CD4-positive, alpha-beta T cell (primary cell): ENCODE measurements around the gene COL25A1. TPM values are rescaled to one million over a fixed set of nuclear protein-coding genes. Genes with fewer than 3 reads are reported as not detected.

Experiments
- ATAC-seq: fragments of 200-7000 bp; cut with Tn5 transposase; one replicate; pipeline ENCODE4 v1.10.0; 2022; ENCODE audit warnings: mild to moderate bottlenecking; ENCODE audit not compliant: poor library complexity
- CTCF ChIA-PET: fragments of 350-600 bp; sonication (Branson Sonifier 250); formaldehyde crosslinking; loops from one replicate; lab custom pipeline; 2021; ENCODE audit warnings: antibody characterized with exemption, inconsistent platforms; lab: Charles Lee
- POLR2A ChIA-PET: fragments of 350-600 bp; sonication (Branson Sonifier 250); formaldehyde crosslinking; loops from one replicate; lab custom pipeline; 2021; ENCODE audit warnings: antibody characterized with exemption, inconsistent platforms; lab: Charles Lee
- DNase-seq, 14 experiments: peaks; one replicate each; pipeline ENCODE4 v3.0.0-alpha.2; 2013 to 2020; ENCODE audit warnings: mixed read lengths in 2 of 14
- H3K27ac ChIP-seq, 2 donors: one replicate each; pipeline versions ENCODE4 v1.5.1 to v1.7.0; 2013; ENCODE audit warnings: low read length in 2 of 2, low read depth in 1 of 2, mild to moderate bottlenecking in 1 of 2
- H3K27me3 ChIP-seq, 2 experiments: 1 replicate in 1 of 2; 2 replicates in 1 of 2; pipeline versions ENCODE4 v1.6.1 to v1.7.0; 2013; ENCODE audit warnings: low read length in 2 of 2, control low read depth in 1 of 2, mild to moderate bottlenecking in 1 of 2, moderate library complexity in 1 of 2; ENCODE audit not compliant: insufficient read depth in 2 of 2, control insufficient read depth in 1 of 2
- H3K36me3 ChIP-seq: one replicate; pipeline ENCODE4 v1.6.1; 2013; ENCODE audit warnings: low read length, control low read depth; ENCODE audit not compliant: insufficient read depth
- H3K4me1 ChIP-seq: one replicate; pipeline ENCODE4 v1.6.1; 2013; ENCODE audit warnings: low read length, control low read depth; ENCODE audit not compliant: insufficient read depth
- H3K4me3 ChIP-seq: one replicate; pipeline ENCODE4 v1.5.1; 2013; ENCODE audit warnings: mild to moderate bottlenecking, low read length, moderate library complexity
- H3K9me3 ChIP-seq, 2 experiments: 1 replicate in 1 of 2; 2 replicates in 1 of 2; pipeline versions ENCODE4 v1.6.1 to v1.7.0; 2013; ENCODE audit warnings: low read length in 2 of 2, mild to moderate bottlenecking in 2 of 2, control low read depth in 1 of 2, moderate library complexity in 1 of 2; ENCODE audit not compliant: control insufficient read depth in 1 of 2, insufficient read depth in 1 of 2
- H3K27ac Mint-ChIP-seq: one replicate; pipeline ENCODE4 v1.8.0; 2020; ENCODE audit warnings: mixed read lengths
- H3K27me3 Mint-ChIP-seq: one replicate; pipeline ENCODE4 v1.8.0; 2021; ENCODE audit warnings: mixed read lengths
- H3K36me3 Mint-ChIP-seq: one replicate; pipeline ENCODE4 v1.8.0; 2021; ENCODE audit warnings: low read depth, mixed read lengths
- H3K4me1 Mint-ChIP-seq: one replicate; pipeline ENCODE4 v1.8.0; 2021; ENCODE audit warnings: low read depth, mixed read lengths
- H3K4me3 Mint-ChIP-seq: one replicate; pipeline ENCODE4 v1.8.0; 2020; ENCODE audit warnings: mild to moderate bottlenecking, mixed read lengths
- H3K9me3 Mint-ChIP-seq: one replicate; pipeline ENCODE4 v1.8.0; 2020; ENCODE audit warnings: mixed read lengths
- CTCF ChIP-seq: fragments of 200-600 bp; IDR thresholded peaks from one replicate; pipeline ENCODE4 v1.8.0; 2022; ENCODE audit warnings: antibody characterized with exemption, mild to moderate bottlenecking
- intact Hi-C, 2 experiments: fragments of 100-400 bp; cut with DNase I in 1 of 2; cut with micrococcal nuclease in 1 of 2; formaldehyde crosslinking; loops; one replicate each; pipeline versions ENCODE4 v1.15.1 to v1.9.0; 2023 to 2025; cut with DNase I, micrococcal nuclease
- total RNA-seq, 174 experiments: library from RNA in 2 of 174; stranded (reverse) in 2 of 174; gene quantifications; one replicate each; pipeline ENCODE4 v1.2.3 and lab custom pipeline; 2021 to 2026

COL25A1 gene
- total RNA-seq, 2 experiments from 2014 or later: 0.42 TPM; not detected in 1

- no peaks in the 10 kb centered on the region for H3K36me3 ChIP-seq
- no peak overlapping the region for H3K27ac ChIP-seq
- Mint-ChIP-seq H3K36me3 (no peaks in the 10 kb centered on the region), H3K9me3 (no peaks in the 10 kb centered on the region), H3K27ac (no peak overlapping the region), H3K27me3 (no peaks in the 10 kb centered on the region), H3K4me3 (no peak overlapping the region), H3K4me1 (no peaks in the 10 kb centered on the region)
- no peaks in the 10 kb centered on the region for H3K27me3 ChIP-seq
- ChIA-PET CTCF (no interaction called here), POLR2A (no interaction called here)
- H3K9me3 ChIP-seq: no peaks in the 10 kb centered on the region
- DNase-seq (no peak), ATAC-seq (no peak)
- intact Hi-C loops: no loop called here
- no peak for TF ChIP-seq CTCF
- no peaks in the 10 kb centered on the region for H3K4me1 ChIP-seq
- H3K4me3 ChIP-seq: no peak overlapping the region
These were observed 89.4 kb downstream of the COL25A1 start for GRCh38 chr4:109213056-109213455.

- POLR2A ChIA-PET: no interaction called here
- CTCF ChIA-PET: no interaction called here
- intact Hi-C loops: no loop called here
- no peak overlapping the region for H3K4me3 ChIP-seq
- H3K27ac Mint-ChIP-seq: no peak overlapping the region
- H3K36me3 ChIP-seq: no peaks in the 10 kb centered on the region
- DNase-seq: no peak
- no peaks in the 10 kb centered on the region for H3K9me3 ChIP-seq
- H3K4me1 ChIP-seq: no peaks in the 10 kb centered on the region
- H3K4me1 Mint-ChIP-seq: no peaks in the 10 kb centered on the region
- no peaks in the 10 kb centered on the region for H3K27me3 Mint-ChIP-seq
- no peak for ATAC-seq
- H3K27me3 ChIP-seq: no peaks in the 10 kb centered on the region
- H3K4me3 Mint-ChIP-seq: no peak overlapping the region
- H3K27ac ChIP-seq: no peak overlapping the region
- H3K36me3 Mint-ChIP-seq: no peaks in the 10 kb centered on the region
- no peaks in the 10 kb centered on the region for H3K9me3 Mint-ChIP-seq
- TF ChIP-seq CTCF: no peak
These were observed 90.8 kb downstream of the COL25A1 start for GRCh38 chr4:109211671-109212070.

GRCh38 chr4:109209647-109210046 lies 92.8 kb downstream of the COL25A1 start:
- Mint-ChIP-seq H3K27me3 (peaks cover 6% of the 10 kb centered on the region), H3K9me3 (no peaks in the 10 kb centered on the region), H3K4me3 (no peak overlapping the region), H3K27ac (no peak overlapping the region), H3K36me3 (no peaks in the 10 kb centered on the region), H3K4me1 (no peaks in the 10 kb centered on the region)
- no peak for DNase-seq
- no peak for ATAC-seq
- Histone ChIP-seq H3K4me3 (no peak overlapping the region), H3K4me1 (no peaks in the 10 kb centered on the region), H3K27ac (no peak overlapping the region), H3K36me3 (no peaks in the 10 kb centered on the region), H3K9me3 (no peaks in the 10 kb centered on the region), H3K27me3 (peaks cover 0 to 3% of the 10 kb centered on the region in 2 experiments)
- TF ChIP-seq CTCF: no peak
- POLR2A ChIA-PET: no interaction called here
- CTCF ChIA-PET: no interaction called here
- intact Hi-C loops: no loop called here
